Esophagus (tissue), 2 donors: ENCODE measurements around the gene PPP1R14B. TPM values are rescaled to one million over a fixed set of nuclear protein-coding genes. Genes with fewer than 3 reads are reported as not detected.

Experiments
- H3K27ac ChIP-seq, 2 donors: one replicate each; pipeline ENCODE4 v1.5.1; 2013; ENCODE audit warnings: low read depth in 2 of 2, mild to moderate bottlenecking in 2 of 2, inconsistent platforms in 1 of 2, low read length in 1 of 2, moderate library complexity in 1 of 2
- H3K27me3 ChIP-seq, 2 donors: one replicate each; pipeline ENCODE4 v1.6.1; 2013; ENCODE audit warnings: low read length in 2 of 2, control low read depth in 1 of 2, mild to moderate bottlenecking in 1 of 2; ENCODE audit not compliant: insufficient read depth in 2 of 2, control insufficient read depth in 1 of 2
- H3K36me3 ChIP-seq, 2 donors: one replicate each; pipeline ENCODE4 v1.6.1; 2013; ENCODE audit warnings: low read length in 1 of 2; ENCODE audit not compliant: control insufficient read depth in 2 of 2, insufficient read depth in 2 of 2
- H3K4me1 ChIP-seq, 2 donors: one replicate each; pipeline ENCODE4 v1.6.1; 2013; ENCODE audit warnings: low read length in 1 of 2; ENCODE audit not compliant: control insufficient read depth in 2 of 2, insufficient read depth in 2 of 2
- H3K4me3 ChIP-seq, 2 donors: one replicate each; pipeline ENCODE4 v1.5.1; 2013; ENCODE audit warnings: low read length in 2 of 2, mild to moderate bottlenecking in 2 of 2, low read depth in 1 of 2, moderate library complexity in 1 of 2
- H3K9me3 ChIP-seq, 2 donors: one replicate each; pipeline ENCODE4 v1.6.1; 2013; ENCODE audit warnings: mild to moderate bottlenecking in 2 of 2, low read depth in 1 of 2, low read length in 1 of 2, moderate library complexity in 1 of 2; ENCODE audit not compliant: control insufficient read depth in 2 of 2, insufficient read depth in 1 of 2
- WGBS, 2 donors: extraction: QIAGEN DNeasy Blood & Tissue Kit; methylation state at CpG; one replicate each; pipeline ENCODE4 v1.1.7; 2013; 5-methylcytosine and 5-hydroxymethylcytosine counted together
- polyA plus RNA-seq, 2 donors: library from polyadenylated mRNA; stranded (reverse); fragments of 200-250 nt; gene quantifications; one replicate each; pipeline ENCODE4 v1.2.3, GENCODE V29; 2013
- donor health status: healthy with polysubstance abuse.
- donor health status: Bipolar disorder and iron deficiency.

Gene PPP1R14B
- polyA plus RNA-seq, 2 donors, result 211 to 349 TPM

DNA sequence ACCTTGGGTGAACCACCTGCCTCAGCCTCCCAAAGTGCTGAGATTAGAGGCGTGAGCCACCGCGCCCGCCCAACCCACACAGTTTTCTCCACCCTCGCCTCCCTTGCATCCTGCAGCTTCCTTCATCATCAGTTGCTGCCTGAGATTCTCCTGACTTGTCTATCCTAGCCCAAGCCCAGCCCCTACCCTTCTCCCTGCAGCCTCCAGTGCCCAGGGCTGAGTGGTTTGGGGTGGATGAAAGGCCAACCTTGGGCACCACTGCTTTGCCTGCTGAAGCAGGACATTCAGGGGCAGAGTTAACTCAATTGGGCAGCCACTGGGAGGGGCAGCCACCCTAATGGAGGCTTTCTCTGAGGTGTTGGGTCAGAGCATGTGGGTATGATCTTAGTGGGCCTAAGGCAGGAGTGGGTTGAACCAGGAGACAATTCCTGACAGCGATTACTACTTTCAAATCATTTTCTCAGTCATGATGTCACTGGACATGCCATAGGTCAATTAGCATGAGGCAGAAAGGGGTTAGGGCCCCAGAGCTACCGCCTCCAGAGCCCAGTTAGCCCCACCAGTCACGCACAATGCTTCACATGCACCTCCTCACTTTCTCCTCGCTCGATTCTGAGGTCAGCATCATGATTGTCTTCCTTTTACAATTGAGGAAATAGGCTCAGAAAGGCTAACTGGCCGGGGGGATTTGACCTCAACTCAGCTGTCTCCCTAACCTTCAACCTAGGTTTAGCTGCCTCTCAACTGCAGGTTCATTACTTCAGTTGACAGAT, 6.9 kb downstream of the PPP1R14B start:
- peak overlapping the region; percentile 98 to 100 for H3K27ac ChIP-seq
- 75 to 76% methylated on average over 11 of the region's 11 CpGs for WGBS, 2 donors
- no peaks in the 10 kb centered on the region for H3K27me3 ChIP-seq
- H3K36me3 ChIP-seq, result peaks cover 0 to 13% of the 10 kb centered on the region in 2 donors
- peak overlapping the region in 1 of 2 donors; percentile 45 for H3K4me3 ChIP-seq
- no peaks in the 10 kb centered on the region for H3K9me3 ChIP-seq
- H3K4me1 ChIP-seq, result peaks cover 8 to 33% of the 10 kb centered on the region in 2 donors

DNA sequence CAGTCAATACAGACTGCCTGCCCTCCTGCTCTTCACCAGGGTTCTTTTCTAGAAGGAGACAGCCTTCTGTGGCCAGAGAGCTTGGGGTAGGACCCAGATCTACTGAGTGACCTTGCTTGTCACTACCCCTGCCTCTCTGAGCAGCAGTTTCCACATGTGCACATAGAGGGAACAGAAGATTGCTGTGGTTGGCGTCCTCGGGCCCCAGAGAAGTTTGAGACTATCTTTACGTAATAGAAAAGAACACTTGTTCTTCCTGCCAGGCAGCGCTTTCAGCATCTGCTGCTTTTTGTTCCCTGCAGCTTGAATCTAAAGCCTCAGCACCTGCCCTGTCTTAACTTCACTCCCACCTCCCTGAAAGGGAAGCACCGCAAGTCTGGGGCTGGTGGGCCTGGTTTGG, 7.7 kb downstream of the PPP1R14B start:
- H3K36me3 ChIP-seq, result peaks cover 0 to 10% of the 10 kb centered on the region in 2 donors

DNA sequence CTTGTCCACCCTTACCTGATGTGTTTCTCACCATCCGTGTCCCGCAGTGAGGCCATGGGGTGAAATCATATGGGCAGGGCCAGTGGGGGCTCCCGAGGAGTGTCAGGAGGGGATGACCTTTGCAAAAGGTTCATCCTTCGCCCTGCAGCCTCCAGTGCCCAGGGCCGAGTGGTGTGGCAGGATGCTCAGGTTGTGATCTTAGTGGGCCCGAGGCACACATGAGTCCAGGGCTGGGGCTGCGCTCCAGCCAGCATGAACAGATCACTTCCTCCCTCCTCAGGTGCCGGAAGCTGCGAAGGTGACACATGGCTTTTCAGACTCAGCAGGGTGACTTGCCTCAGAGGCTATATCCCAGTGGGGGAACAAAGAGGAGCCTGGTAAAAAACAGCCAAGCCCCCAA, 8.7 kb downstream of the PPP1R14B start:
- H3K4me3 ChIP-seq, result no peak overlapping the region
- H3K27ac ChIP-seq, result peak overlapping the region; percentile 76 to 84
- WGBS, 2 donors, result 67 to 72% methylated on average over 9 of the region's 9 CpGs
- peaks cover 4 to 37% of the 10 kb centered on the region in 2 donors for H3K4me1 ChIP-seq
- H3K9me3 ChIP-seq, result no peaks in the 10 kb centered on the region
- H3K27me3 ChIP-seq, result no peaks in the 10 kb centered on the region
- peaks cover 0 to 5% of the 10 kb centered on the region in 2 donors for H3K36me3 ChIP-seq

More for the DNA sequence above, 7.7 kb downstream of the PPP1R14B start:
- Histone ChIP-seq H3K4me1 (peaks cover 8 to 31% of the 10 kb centered on the region in 2 donors), H3K27me3 (no peaks in the 10 kb centered on the region), H3K27ac (peak overlapping the region; percentile 30 to 84), H3K9me3 (no peaks in the 10 kb centered on the region), H3K4me3 (no peak overlapping the region)
- 75 to 85% methylated on average over 5 of the region's 5 CpGs for WGBS, 2 donors

DNA sequence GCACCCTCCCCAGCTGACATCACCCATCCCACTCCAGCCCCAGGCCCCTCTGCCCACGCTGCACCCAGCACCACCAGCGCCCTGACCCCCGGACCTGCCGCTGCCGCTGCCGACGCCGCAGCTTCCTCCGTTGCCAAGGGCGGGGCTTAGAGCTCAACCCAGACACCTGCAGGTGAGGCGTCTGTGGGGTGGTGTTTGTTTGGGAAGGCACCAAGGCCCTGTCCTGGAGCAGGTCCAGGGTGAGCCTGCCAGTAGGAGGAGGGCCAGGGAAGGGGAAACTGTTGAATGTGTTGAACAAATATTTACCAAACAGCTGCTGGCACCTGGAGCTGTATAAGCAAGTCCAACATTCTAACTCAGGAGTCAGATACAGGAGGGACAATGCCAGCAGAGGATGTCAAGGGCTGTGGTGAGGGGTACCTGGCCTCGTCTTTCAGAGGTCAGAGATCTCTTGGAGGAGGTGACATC, 9.2 kb downstream of the PPP1R14B start:
- no peaks in the 10 kb centered on the region for H3K9me3 ChIP-seq
- H3K36me3 ChIP-seq, result peaks cover 0 to 2% of the 10 kb centered on the region in 2 donors
- peak overlapping the region; percentile 76 to 84 for H3K27ac ChIP-seq
- H3K4me1 ChIP-seq, result peaks cover 4 to 33% of the 10 kb centered on the region in 2 donors
- H3K27me3 ChIP-seq, result no peaks in the 10 kb centered on the region
- 48 to 52% methylated on average over 12 of the region's 12 CpGs for WGBS, 2 donors
- H3K4me3 ChIP-seq, result peak overlapping the region in 1 of 2 donors; percentile 10

DNA sequence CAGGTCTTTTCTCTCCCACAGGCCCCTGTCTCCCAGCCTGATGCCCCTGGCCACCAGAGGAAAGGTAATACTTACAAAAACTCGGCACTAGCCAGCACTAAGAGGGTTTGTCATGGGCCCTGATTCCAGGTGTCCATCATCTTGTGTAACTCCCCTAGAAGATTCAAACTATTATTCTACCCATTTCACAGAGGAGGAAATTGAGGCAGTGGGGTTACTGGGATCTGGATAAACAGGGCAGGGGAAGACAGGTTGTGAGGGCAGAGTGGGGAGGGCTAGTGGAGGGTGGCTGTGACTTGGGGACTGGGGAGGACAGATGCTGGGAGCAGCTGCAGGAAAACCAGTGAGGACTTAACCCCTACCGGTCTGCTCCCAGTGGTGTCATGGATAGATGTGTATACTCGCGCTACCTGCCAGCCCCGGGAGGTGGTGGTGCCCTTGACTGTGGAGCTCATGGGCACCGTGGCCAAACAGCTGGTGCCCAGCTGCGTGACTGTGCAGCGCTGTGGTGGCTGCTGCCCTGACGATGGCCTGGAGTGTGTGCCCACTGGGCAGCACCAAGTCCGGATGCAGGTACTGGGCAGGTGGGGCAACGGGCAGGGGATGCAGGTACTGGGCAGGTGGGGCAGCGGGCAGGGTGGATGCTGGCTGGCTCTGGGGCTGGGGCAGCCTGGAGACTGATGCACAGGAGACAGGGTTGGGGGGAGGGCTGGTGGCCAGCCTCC, 11.1 kb downstream of the PPP1R14B start:
- Histone ChIP-seq H3K4me1 (peaks cover 4 to 42% of the 10 kb centered on the region in 2 donors), H3K27me3 (no peaks in the 10 kb centered on the region), H3K27ac (peak overlapping the region; percentile 82 to 85), H3K4me3 (peak overlapping the region; percentile 73 to 80), H3K36me3 (peaks cover 0 to 2% of the 10 kb centered on the region in 2 donors), H3K9me3 (no peaks in the 10 kb centered on the region)
- 74 to 82% methylated on average over 12 of the region's 12 CpGs for WGBS, 2 donors

DNA sequence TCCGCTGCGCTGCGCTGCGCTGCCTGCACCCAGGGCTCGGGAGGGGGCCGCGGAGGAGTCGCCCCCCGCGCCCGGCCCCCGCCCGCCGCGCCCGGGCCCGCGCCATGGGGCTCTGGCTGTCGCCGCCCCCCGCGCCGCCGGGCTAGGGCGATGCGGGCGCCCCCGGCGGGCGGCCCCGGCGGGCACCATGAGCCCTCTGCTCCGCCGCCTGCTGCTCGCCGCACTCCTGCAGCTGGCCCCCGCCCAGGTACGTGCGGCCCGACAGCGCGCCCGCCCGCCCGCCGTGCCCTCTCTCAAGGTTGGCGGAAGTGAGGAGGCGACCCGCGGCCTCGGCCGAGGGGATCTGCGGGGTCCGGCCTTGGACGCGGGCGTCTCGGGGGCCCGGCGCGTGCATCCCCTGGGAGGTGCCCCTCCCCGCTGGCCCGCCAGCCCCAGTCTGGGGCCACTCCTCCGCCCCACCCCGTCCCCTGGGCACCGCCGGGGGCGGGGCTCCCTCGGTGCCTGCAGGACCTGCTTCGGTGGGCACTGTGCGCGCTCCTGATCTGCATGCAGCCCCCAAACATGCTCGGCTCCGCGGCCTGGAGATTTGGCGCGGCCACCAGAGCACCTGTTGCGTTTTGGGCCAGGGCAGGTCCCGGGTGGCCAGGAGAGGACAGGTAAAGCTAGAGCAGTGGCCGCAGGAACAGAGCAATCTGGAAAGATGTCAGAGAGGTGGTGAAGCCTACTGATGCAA, 11.9 kb downstream of the PPP1R14B start:
- Histone ChIP-seq H3K27me3 (no peaks in the 10 kb centered on the region), H3K27ac (peak overlapping the region; percentile 82 to 85), H3K4me1 (peaks cover 3 to 37% of the 10 kb centered on the region in 2 donors), H3K9me3 (no peaks in the 10 kb centered on the region), H3K4me3 (peak overlapping the region; percentile 73 to 80), H3K36me3 (peaks cover 0 to 2% of the 10 kb centered on the region in 2 donors)
- WGBS, 2 donors, result 2% methylated on average over 38 to 80 of the region's 80 CpGs

DNA sequence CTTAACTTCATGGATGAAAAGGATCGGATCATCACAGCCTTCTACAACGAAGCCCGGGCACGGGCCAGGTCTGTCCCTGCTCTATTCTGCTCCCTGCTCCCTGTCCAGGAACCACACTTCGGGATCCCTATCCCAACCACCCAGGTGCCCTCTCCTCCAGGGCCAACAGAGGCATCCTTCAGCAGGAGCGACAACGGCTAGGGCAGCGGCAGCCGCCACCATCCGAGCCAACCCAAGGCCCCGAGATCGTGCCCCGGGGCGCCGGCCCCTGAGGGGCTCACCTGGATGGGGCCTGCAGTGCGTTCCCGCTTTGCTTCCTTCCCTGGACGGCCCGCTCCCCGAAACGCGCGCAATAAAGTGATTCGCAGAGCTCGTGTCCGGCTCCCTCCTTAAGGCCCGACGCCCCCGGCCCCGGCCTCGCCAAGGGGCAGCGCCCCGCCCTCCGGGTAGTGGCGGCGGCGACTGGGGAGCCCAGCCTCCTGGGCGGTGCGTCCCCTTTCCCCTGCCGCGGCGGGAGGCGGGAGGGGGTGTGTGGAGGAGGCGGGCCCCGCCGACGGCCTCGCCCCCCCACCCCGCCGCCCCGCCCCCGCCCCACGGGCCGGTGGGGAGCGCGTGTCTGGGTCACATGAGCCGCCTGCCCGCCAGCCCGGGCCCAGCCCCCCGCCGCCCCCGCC, 12.7 kb downstream of the PPP1R14B start, which contains the start of gene VEGFB:
VEGFB (plus strand) TSS at position 672 of the 674 bp plus-strand sequence. CDS start 250 bp downstream, outside the sequence.
- no peaks in the 10 kb centered on the region for H3K9me3 ChIP-seq
- no peaks in the 10 kb centered on the region for H3K27me3 ChIP-seq
- WGBS, 2 donors, result 2 to 3% methylated on average over 43 to 62 of the region's 62 CpGs
- peaks cover 0 to 35% of the 10 kb centered on the region in 2 donors for H3K4me1 ChIP-seq
- peaks cover 0 to 2% of the 10 kb centered on the region in 2 donors for H3K36me3 ChIP-seq
- peak within 1 kb of the TSS; percentile 73 to 80 for H3K4me3 ChIP-seq
- peak within 1 kb of the TSS; percentile 82 to 85 for H3K27ac ChIP-seq

DNA sequence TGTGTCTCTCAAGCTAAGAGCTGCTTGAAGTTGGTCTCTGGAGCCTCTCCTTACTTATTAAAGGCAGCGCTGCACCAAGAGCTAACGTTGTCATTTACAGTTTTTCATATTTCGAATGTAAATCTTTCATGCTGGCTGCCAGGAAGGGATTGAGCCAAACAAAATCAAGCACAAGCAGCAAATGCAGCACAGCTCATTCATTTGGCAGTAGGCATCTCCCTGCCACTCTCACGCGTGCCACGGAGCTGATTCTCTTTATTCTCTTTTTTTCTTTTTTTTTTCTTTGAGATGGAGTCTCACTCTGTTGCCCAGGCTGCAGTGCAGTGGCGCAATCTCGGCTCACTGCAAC, 13.8 kb downstream of the PPP1R14B start:
- Histone ChIP-seq H3K4me1 (peaks cover 0 to 32% of the 10 kb centered on the region in 2 donors), H3K27ac (peak overlapping the region in 1 of 2 donors; percentile 11), H3K36me3 (peaks cover 0 to 2% of the 10 kb centered on the region in 2 donors), H3K4me3 (no peak overlapping the region), H3K27me3 (no peaks in the 10 kb centered on the region), H3K9me3 (no peaks in the 10 kb centered on the region)
- WGBS, 2 donors, result 81 to 83% methylated on average over 8 of the region's 8 CpGs
